H1 (cell line): ENCODE measurements around the gene KIF2C. TPM values are rescaled to one million over a fixed set of nuclear protein-coding genes. Genes with fewer than 3 reads are reported as not detected.

Experiments
- BACH1 ChIP-seq: IDR thresholded peaks from 2 replicates; pipeline ENCODE4 v1.6.1; 2012; ENCODE audit warnings: low read length, improper control_type of control experiment
- CEBPB ChIP-seq: IDR thresholded peaks from 2 replicates; pipeline ENCODE4 v1.6.1; 2012; ENCODE audit warnings: low read depth, low read length
- CHD7 ChIP-seq: fragments of 300-600 bp; sonication (generic); IDR thresholded peaks from 2 replicates; pipeline ENCODE4 v1.7.1; 2012; ENCODE audit warnings: low read length, moderate library complexity, mild to moderate bottlenecking, inconsistent platforms; ENCODE audit not compliant: insufficient replicate concordance
- CREB1 ChIP-seq: IDR thresholded peaks from 2 replicates; pipeline ENCODE4 v1.6.1; 2012; ENCODE audit warnings: inconsistent platforms
- GTF2F1 ChIP-seq: IDR thresholded peaks from 2 replicates; pipeline ENCODE4 v1.6.1; 2012; ENCODE audit warnings: low read depth, low read length, improper control_type of control experiment, borderline replicate concordance
- HDAC2 ChIP-seq, 2 experiments: fragments of 300-600 bp in 1 of 2; sonication (generic) in 1 of 2; IDR thresholded peaks; 2 replicates each; pipeline ENCODE4 v1.6.1; 2011 to 2012; ENCODE audit warnings: low read depth in 2 of 2, low read length in 2 of 2, mild to moderate bottlenecking in 2 of 2, moderate library complexity in 2 of 2, borderline replicate concordance in 1 of 2, inconsistent platforms in 1 of 2
- KDM4A ChIP-seq: IDR thresholded peaks from one replicate; pipeline ENCODE4 v1.7.1; 2012; ENCODE audit warnings: low read depth, mild to moderate bottlenecking, moderate library complexity, low read length, inconsistent platforms; ENCODE audit not compliant: severe bottlenecking
- POLR2AphosphoS5 ChIP-seq: IDR thresholded peaks from 2 replicates; pipeline ENCODE4 v1.6.1; 2011; ENCODE audit warnings: low read depth, low read length
- SP4 ChIP-seq: IDR thresholded peaks from 2 replicates; pipeline ENCODE4 v1.6.1; 2012; ENCODE audit warnings: low read length, inconsistent platforms
- TBP ChIP-seq: IDR thresholded peaks from 2 replicates; pipeline ENCODE4 v1.6.1; 2011; ENCODE audit warnings: low read depth, low read length, improper control_type of control experiment
- polyA plus RNA-seq, 7 experiments: library from polyadenylated mRNA; depleted of rRNA in 3 of 7; stranded (reverse) in 5 of 7; unstranded in 2 of 7; fragments of >200 nt in 5 of 7; fragments of 200-250 nt in 2 of 7; gene quantifications; 1 replicate in 5 of 7; 2 replicates in 1 of 7; 4 replicates in 1 of 7; pipeline versions ENCODE4 v1.2.1 to v1.2.3, GENCODE V29; 2011 to 2013; ENCODE audit warnings: missing spikeins in 2 of 7, mixed read lengths in 2 of 7
- total RNA-seq: library from RNA; stranded (reverse); fragmentation: NEBNext Ultra II Directional; extraction: Animal tissue kit (Norgen Biotek cat#: 25700); gene quantifications from 2 replicates; pipeline ENCODE4 v1.2.1, GENCODE V29; 2021

KIF2C gene
- total and polyA plus RNA-seq, 2 of the 8 experiments (the other 6 are each of a cell fraction or from before 2014, with no cell fraction given) = 41.8 to 68.1 TPM

- TF ChIP-seq CHD7 (no peak), POLR2AphosphoS5 (no peak), CEBPB (no peak), CREB1 (no peak), KDM4A (no peak), HDAC2 (IDR thresholded peaks at IDR 0.05; ENCODE audit: borderline replicate concordance in 1 of 2, low read depth in 2 of 2, low read length in 2 of 2) (no peak), BACH1 (no peak), GTF2F1 (no peak), TBP (no peak), SP4 (no peak)
These were observed 43.5 kb upstream of the KIF2C start (continued) for GRCh38 chr1:44696101-44696500.
